ENCODE measurements around the gene ELK4.
A peak's percentile ranks its signal among the peaks of the same experiment; 100 is the strongest.

Gene ELK4

GRCh38 chr1:205631768-205632668 is at the start of gene ELK4:
Gene ELK4, minus strand, starts transcription at chr1:205632011. Its CDS starts 8,129 bp downstream, at chr1:205623882.
- peak; percentile 90 for DNase-seq

GRCh38 chr1:205681364-205681763 is 49.6 kb upstream of the ELK4 start:
- DNase-seq: no peak

GRCh38 chr1:205680073-205680851 is 48.5 kb upstream of the ELK4 start, which contains the start of gene SLC45A3:
Gene SLC45A3, minus strand, starts transcription at chr1:205680509. Its CDS starts 15,853 bp downstream, at chr1:205664656.
- DNase-seq: no peak

GRCh38 chr1:205678286-205679111 is 46.7 kb upstream of the ELK4 start:
- no peak for DNase-seq

- no peak for DNase-seq
Measured at GRCh38 chr1:205677167-205677566, 45.4 kb upstream of the ELK4 start.

GRCh38 chr1:205676597-205676996 is 44.8 kb upstream of the ELK4 start:
- no peak for DNase-seq

- no peak for DNase-seq
Measured at GRCh38 chr1:205676002-205676401, 44.2 kb upstream of the ELK4 start.

- DNase-seq: no peak
Measured at GRCh38 chr1:205675247-205675646, 43.4 kb upstream of the ELK4 start.

GRCh38 chr1:205672970-205673369 is 41.2 kb upstream of the ELK4 start:
- no peak for DNase-seq

GRCh38 chr1:205672395-205672889 is 40.6 kb upstream of the ELK4 start:
- no peak for DNase-seq

GRCh38 chr1:205670611-205671430 is 39.0 kb upstream of the ELK4 start:
- DNase-seq: no peak

- DNase-seq: no peak
Measured at GRCh38 chr1:205670150-205670446, 38.3 kb upstream of the ELK4 start.

GRCh38 chr1:205669341-205670149 is 37.7 kb upstream of the ELK4 start:
- DNase-seq: no peak

- DNase-seq: no peak
Measured at GRCh38 chr1:205668951-205669340, 37.1 kb upstream of the ELK4 start.

- DNase-seq: no peak
Measured at GRCh38 chr1:205667909-205668643, 36.3 kb upstream of the ELK4 start.

GRCh38 chr1:205666372-205667166 is 34.8 kb upstream of the ELK4 start:
- DNase-seq: no peak

GRCh38 chr1:205665201-205666045 is 33.6 kb upstream of the ELK4 start:
- no peak for DNase-seq

- DNase-seq: no peak
Measured at GRCh38 chr1:205664399-205665017, 32.7 kb upstream of the ELK4 start.

All from NCI-H526 treated with DMSO at 0.1 percent for 48 hours (cell line).